NCI-H2171 (cell line): ENCODE results near the gene ZNHIT2.
"Not testable (repeated sequence)": the region's sequence is repeated elsewhere in the genome, so short reads cannot be mapped to it uniquely, and the experiment has no call there.

Experiments used
- DNase-seq: peaks from one replicate; lab custom pipeline; 2025; lab: John Stamatoyannopoulos, UW

The ZNHIT2 gene

DNA sequence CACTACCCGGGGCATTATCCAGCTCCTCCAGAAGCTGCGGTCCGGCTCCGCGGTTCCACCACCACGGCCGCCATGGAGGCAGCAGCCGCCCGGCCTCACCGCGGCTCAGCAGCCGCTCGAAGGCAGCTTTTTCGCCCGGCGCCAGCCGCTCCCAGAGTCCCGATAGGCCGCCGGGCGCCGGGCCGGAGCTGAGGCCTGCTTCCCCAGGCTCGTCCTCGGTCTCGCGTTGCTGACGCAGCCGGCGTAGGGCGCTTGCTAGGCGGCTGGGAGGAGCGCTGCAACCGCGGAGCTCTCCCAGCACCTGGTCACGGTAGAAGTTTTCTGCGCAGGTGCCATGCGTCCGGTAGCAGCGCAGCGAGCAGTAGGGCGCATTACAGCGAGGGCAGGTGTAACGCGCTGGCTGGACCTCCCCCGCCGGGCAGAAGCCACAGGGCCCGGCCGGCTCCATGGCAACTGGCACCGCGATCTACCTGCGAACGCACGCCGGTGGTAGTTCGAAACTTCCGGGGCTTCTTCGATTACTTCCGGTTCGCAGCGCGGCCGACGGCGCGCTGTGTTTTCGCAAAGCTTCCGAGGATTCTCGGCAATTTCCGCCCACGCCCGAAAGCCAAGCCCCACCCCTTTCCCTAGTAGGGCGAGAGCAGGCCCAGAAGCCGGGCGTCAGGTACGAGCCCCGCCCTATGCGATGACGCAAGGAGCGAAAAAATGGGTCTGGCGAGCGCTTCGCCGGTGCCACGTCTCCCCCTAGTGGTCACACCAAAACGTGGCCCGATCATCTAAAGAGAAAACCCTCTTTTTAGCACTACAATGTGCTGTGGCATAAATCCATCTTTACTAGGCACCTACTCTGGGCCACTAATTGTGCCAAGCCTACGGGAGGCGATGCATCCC lies at the start of gene ZNHIT2:
Gene ZNHIT2 (minus strand): TSS at position 496 of the 891 bp plus-strand sequence. CDS start 48 bp downstream, at position 448.
- peak; percentile 99 for DNase-seq

- no peak for DNase-seq
Observed at GRCh38 chr11:65166893-65167292, 49.4 kb upstream of the ZNHIT2 start.

- DNase-seq, result no peak
Observed at GRCh38 chr11:65165410-65166317, 48.2 kb upstream of the ZNHIT2 start.

DNA sequence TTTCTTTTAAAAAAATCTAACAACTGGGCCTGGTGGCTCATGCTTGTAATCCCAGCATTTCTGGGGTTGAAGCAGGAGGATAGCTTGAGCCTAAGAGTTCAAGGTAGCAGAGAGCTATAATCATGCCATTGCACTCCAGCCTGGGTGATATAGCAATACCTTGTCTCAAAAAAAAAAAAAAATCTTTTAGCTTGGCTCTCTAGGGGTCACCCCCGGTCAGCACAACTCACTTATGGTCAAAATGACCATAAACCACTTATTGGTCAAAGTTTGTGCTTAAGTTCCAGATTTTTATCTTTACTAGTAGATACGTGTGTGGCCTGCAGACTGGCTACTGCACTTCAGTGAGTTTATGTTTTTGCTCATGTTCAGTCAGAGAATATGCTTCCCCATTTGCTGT lies 46.2 kb upstream of the ZNHIT2 start:
- no peak for DNase-seq

DNA sequence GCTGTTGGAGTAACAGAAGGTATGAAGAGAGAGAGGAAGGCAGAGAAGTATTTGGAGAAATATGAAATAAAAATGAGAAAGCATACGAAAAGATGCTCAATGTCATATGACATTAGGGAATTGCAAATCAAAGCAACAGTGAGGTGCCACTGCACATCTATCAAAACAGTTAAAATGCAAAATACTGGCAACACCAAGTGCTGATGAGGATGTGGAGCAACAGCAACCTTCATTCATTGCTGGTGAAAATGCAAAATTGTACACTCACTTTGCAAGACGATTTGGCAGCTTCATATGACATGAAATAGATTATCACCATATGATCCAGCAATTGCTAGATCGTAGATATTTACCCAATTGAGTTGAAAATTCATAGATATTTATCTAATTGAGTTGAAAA lies 43.1 kb upstream of the ZNHIT2 start:
- DNase-seq, result no peak

GRCh38 chr11:65159012-65159411 lies 41.5 kb upstream of the ZNHIT2 start:
- no peak for DNase-seq

- no peak for DNase-seq
Observed at GRCh38 chr11:65157336-65157735, 39.8 kb upstream of the ZNHIT2 start.

- DNase-seq, result no peak
Observed at GRCh38 chr11:65156926-65157325, 39.4 kb upstream of the ZNHIT2 start.

GRCh38 chr11:65156256-65156655 lies 38.8 kb upstream of the ZNHIT2 start:
- no peak for DNase-seq

DNA sequence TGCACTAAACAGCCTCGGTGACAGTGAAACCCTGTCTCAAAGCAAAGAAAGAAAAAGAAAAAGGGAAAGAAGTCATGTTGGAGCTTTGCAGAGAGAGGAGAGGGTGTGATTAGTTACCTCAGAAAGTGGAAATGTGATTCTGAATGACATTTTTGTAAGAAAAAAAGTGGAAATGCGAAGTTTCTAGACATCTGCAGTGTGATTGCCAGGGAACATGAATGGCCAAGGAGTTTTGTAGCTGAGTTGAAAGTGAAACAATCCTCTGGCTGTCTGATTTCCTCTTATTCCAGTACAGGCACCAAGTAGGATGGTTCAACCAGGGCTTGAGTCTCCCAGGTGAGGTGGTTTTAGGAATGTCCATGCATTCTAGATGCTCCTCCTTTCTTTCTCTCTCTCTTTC lies 34.6 kb upstream of the ZNHIT2 start:
- no peak for DNase-seq

GRCh38 chr11:65151331-65151899 lies 33.9 kb upstream of the ZNHIT2 start:
- no peak for DNase-seq

- DNase-seq, result peak; percentile 70
Observed at GRCh38 chr11:65150509-65151299, 33.2 kb upstream of the ZNHIT2 start.

DNA sequence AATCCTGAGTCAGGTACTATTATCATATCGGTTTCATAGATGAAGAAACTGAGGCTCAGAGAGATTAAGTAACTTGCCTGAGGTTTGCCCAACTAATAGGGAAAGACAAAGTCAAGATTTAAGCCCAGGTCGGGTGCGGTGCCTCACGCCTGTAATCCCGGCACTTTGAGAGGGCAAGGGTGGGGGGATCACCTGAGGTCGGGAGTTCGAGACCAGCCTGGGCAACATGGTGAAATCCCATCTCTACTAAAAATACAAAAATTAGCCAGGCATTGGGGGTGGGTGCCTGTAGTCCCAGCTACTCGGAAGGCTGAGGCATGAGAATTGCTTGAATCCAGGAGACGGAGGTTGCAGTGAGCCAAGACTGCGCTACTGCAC lies 32.6 kb upstream of the ZNHIT2 start:
- not testable (repeated sequence) for DNase-seq

- peak; percentile 20 for DNase-seq
Observed at GRCh38 chr11:65148657-65149056, 31.2 kb upstream of the ZNHIT2 start.

DNA sequence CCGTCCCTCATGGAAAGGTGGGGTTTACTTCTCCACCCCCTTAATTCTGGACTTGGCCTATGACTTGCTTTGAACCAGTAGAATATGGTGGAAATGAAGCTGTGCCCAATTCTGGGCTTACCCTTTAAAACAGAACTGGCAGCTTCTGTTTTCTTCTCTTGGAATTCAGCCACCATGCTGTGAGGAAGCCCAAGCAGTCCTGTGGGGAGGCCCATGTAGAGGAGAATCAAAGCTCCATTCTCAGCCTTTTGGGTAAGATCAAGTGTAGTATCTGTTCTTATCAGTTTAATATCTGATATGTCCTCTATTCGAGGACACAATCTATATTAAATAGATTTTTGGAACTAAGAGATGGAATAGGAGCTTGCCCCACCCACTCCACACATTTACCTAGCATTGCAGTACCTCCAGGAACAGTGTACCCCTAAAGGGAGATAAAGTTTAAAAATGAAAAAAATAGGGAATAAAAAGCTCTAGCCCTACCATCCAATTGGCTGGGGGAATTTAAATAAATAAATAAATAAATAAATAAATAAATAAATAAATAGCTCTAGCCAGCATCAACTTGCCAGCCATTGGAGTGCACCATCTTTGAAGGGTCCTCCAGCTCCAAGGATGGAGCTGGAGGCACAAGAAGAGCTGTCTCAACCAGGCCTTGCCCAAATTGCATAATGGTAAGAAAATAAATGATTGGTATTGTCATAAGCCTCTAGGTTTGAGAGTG lies 30.0 kb upstream of the ZNHIT2 start:
- no peak for DNase-seq

DNA sequence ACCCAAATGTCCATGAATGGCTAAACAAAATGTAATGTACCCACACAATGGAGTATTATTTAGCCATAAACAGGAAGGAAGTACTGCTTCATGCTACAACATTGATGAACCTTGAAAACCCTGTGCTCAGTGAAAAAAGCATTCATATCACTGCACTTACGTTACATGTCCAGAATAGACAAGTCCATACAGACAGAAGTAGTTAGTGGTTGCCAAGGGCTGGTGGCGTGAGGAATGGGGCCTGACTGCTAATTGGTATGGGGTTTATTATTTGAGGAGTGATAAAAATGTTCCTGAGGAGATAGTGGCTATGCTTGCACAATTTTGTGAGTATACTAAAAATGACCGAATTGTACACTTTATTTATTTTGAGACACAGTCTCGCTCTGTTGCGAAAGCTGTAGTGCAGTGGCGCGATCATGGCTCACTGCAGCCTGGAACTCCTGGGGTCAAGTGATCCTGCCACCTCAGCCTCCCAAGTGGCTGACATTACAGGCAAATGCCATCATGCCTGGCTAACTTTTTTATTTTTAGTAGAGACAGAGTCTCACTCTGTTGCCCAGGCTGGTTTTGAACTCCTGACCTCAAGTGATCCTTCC lies 24.5 kb upstream of the ZNHIT2 start:
- no peak for DNase-seq

DNA sequence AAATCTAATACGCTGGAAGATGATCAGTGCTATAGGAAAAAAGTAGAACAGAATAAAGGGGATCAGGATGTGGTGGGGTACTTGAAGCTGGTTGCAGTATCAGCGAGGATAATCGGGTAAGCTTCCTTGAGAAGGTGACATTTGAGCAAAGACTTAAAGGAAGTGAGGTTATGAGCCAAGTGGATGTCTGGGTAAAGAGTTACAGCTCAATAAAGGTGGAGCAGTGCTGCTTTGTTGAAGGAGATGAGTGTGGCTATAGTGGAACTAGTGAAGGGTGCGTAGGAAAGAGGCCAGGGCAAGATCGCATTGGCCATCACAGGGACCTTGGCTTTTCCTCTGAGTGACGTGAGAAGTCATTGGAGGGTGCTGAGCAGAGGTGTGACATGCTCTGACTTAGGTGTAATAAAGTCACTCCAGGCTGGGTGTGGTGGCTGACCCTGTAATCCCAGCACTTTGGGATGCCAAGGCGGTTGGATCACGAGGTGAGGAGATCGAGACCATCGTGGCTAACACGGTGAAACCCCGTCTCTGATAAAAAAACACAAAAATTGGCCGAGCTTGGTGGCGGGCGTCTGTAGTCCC lies 19.1 kb upstream of the ZNHIT2 start:
- DNase-seq, result no peak

GRCh38 chr11:65135633-65136145 lies 18.2 kb upstream of the ZNHIT2 start:
- no peak for DNase-seq

DNA sequence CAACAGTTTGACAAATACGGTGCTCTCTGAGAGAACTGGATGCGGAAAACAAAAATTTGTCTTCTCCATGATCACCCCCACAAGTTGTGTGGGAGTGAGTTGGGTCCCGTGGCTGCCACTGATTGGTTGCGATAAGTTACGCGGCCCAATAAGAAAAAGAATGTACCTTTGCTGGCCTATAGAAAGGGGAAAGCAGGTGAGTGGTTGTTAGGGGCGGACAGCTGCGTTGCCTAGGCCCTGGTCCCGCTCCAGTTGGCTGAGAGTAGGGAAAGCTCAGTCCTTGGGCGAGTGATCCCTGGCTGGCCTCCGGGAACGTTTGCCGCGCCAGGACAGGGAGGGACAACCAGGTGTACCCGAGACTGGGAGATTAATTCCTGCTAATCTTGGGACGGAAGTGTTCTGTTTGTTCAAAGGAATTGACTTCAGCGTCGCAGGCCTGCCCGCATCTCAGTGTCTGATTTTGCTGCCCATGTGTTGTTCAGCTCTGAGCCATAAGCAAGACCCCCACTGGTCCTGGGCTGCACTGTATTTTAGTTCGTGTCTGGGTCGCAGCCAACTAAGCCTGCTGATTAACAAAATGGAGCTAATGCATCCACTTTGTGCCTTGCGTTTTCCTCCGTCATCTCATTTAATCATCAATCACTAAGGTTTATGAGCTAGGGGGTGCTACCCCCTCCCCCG lies 17.6 kb upstream of the ZNHIT2 start:
- peak; percentile 93 for DNase-seq
